GM18502 (cell line): ENCODE data around the gene MBD3.

Experiments
- ATAC-seq: cut with Tn5 transposase; IDR thresholded peaks from one replicate; pipeline ENCODE4 v1.9.1; 2021; ENCODE audit warnings: mild to moderate bottlenecking; ENCODE audit not compliant: unreplicated experiment, poor library complexity

Gene MBD3

GRCh38 chr19:1619703-1620102, 27.0 kb upstream of the MBD3 start:
- ATAC-seq = no peak

GRCh38 chr19:1619094-1619439, 26.4 kb upstream of the MBD3 start:
- ATAC-seq = no peak

GRCh38 chr19:1618157-1619093, 25.8 kb upstream of the MBD3 start:
- no peak for ATAC-seq

GRCh38 chr19:1616875-1617274, 24.2 kb upstream of the MBD3 start:
- no peak for ATAC-seq

- ATAC-seq = no peak
Observed at GRCh38 chr19:1616396-1616795, 23.7 kb upstream of the MBD3 start.

- no peak for ATAC-seq
Observed at GRCh38 chr19:1615156-1615765, 22.6 kb upstream of the MBD3 start.

DNA sequence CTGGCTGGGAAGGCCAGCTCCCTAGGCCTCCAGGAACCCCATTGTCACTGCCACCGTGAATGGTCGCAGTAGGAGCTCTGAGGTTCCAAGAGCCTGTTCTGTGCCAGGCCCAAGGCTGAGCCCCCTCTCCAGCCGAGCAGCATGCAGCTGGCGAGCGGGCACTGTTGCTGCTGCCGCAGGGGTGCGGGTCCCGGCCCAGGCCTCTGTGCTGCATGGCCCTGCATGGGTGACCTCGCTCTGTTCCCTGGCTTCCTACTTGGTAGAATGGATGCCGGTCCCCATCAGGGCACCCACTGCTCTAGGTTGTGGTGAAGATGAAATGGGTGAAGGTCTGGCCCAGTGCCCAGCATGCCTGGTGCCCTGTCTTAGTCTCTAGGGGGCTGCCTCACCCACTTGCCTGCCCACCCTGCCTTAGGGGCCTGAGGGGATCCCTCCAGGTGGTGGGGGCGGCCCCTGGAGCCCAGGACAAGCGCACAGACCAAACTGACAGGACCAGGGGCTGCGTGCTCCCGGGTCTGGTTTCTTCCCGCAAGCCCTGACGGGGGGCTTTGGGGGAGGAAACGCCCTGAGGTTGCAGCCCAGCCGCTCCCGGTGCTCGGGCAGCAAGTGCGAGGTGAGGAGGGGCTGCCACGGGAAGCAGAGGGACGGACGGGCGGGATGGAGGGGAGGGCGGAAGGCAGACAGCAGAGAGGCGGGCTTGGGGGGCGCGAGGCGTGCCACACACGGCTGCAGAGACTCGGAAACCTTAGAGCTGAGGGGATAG, 21.3 kb upstream of the MBD3 start:
- no peak for ATAC-seq

DNA sequence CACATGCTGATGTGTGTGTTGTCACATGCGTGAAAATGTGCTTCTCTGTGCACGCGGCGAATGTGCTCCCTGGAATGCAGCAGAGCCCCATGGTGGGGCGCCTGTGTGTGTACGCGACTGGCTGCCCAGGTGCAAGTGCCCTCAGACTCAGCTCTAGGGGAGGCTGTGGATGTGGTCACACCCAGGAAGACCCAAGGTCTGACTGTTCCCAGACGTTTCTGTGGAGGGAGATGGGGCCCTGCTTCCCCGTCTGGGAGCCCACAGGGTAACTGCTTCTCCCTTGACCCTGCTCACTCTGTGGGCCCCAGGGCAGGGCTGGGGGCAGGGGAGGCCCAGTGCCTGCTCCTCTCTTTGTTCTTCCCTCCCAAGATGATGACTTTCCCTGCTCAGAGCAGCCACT, 20.5 kb upstream of the MBD3 start:
- ATAC-seq = no peak

- ATAC-seq = no peak
Observed at GRCh38 chr19:1612114-1613086, 19.7 kb upstream of the MBD3 start.

GRCh38 chr19:1611353-1611752, 18.7 kb upstream of the MBD3 start:
- ATAC-seq = no peak

DNA sequence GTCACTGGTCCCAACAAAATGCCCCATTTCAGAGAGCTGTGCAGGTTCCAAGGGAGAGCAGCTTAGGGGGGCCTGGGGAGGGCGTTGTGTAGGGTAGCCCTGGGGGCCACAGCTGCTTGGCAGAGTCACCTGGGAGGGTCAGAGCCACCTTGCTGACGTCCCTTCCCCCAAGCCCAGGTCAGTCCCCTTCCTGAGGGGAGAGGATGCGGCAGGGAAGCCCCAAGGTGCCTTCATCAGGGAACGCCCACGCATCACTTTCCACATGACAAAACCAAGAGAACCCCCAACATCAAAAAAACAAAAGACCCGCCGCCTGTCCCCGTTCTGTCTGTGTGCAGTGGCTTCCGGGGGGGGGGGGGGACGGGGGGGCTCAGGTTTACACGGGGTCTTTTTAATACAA, 17.9 kb upstream of the MBD3 start:
- no peak for ATAC-seq

DNA sequence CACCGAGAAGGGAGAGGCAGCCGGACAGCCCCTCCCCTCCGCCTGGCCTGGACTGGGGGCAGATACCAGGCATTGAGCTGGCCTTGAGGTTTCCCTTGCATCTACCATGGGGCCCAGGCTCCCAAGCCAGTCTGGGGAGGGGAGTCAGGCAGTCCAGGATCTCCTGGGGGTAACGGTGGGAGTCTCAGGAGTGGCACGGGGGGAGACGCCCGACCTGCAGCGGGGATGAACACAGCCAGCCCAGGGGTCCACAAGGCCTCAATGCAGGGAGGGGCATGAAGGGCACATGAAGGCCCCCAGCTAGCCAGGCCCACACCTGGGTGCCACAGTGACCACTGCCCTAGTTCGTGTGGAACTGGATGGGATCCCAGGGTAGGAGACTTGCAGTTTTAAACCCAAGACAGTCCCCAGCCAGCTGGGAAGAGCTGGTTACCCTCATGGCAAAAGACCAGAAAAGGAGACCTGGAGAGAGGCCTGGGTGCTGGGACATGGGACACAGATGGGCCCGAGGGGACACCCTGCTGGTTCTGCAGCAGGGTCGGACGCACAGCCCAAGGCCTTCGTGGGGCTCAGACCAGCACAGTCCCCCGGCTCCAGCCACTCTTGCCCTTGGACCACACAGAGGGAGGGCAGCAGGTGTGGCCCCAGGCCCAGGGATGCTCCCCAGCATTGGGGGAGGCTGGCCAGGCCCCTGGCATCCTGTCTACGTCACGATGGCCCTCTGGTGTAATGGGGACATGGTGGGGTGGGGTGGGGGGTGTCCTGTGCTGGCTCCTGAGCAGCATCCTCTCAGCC, 17.2 kb upstream of the MBD3 start:
- no peak for ATAC-seq

GRCh38 chr19:1609103-1609396, 16.4 kb upstream of the MBD3 start:
- ATAC-seq = no peak

GRCh38 chr19:1608359-1609102, 15.9 kb upstream of the MBD3 start:
- no peak for ATAC-seq

DNA sequence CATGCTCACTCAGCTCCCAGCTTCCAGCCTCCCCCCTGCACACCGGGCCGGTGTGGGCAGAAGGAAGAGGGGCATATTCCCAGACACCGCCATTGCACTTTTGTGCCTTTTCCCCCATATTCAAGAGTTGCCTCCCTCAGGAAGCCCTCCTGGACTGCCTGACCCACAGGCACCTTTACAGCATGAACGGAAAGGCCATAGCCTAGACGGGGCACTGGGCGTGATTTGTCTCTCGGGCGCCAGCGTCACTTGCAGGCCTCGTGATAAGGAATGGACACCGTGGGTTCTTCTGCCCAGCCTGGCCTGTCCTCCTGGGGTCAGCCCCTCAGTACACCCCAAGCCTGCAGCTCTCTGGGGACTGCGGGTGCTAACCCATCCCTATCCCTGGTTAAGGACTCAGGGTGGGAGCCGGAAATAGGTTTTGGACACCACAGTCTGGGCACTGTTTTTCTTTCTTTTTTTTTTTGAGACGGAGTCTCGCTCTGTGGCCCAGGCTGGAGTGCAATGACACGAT, 13.5 kb upstream of the MBD3 start:
- ATAC-seq = no peak

DNA sequence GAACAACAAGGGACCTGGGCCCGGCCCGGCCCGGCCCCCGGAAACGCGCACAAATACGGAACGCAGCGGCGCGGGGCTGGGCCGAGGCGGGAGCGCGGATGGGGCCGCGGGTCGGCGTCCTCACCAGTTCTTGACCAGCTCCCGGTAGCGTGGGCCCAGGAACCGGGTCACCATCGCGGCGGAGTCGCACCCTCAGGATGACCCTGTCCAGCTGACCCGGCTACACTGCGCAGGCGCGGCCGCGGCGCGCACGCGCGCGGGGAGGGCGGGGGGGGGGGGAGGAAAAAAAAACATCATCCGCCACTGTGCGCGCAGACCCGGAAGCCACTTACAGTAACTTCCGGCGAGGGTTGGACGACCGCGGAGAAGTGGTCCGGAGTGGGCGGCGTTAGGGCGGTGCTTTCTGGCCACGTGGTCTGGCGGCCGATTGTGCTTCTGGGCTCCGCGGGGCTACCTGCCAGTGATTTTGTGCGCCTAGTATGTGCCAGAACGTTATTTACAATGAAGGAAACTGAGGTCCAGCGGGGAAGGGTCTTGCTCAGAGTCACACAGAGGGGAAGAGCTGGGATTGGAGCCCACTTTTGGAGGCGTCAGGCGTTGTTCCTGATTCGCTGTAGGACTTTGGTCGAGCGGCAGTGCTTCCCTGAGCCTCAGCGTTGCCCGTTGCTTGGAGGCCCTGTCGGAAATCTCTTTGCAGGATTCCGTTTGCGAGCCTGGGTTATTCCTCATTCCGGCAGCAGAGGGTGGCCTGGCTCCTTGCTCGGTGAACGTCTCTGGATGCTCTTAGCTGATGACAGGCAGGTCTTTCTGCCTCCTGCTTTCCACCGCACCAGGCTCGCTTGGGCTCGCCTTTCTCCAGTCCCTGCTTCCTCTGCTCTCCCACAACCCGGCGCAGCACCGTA, 12.8 kb upstream of the MBD3 start, which contains the start of gene UQCR11:
UQCR11 (minus strand) TSS at position 227 of the 902 bp plus-strand sequence; CDS start at position 174, 53 bp downstream.
- peak; percentile 87 for ATAC-seq

DNA sequence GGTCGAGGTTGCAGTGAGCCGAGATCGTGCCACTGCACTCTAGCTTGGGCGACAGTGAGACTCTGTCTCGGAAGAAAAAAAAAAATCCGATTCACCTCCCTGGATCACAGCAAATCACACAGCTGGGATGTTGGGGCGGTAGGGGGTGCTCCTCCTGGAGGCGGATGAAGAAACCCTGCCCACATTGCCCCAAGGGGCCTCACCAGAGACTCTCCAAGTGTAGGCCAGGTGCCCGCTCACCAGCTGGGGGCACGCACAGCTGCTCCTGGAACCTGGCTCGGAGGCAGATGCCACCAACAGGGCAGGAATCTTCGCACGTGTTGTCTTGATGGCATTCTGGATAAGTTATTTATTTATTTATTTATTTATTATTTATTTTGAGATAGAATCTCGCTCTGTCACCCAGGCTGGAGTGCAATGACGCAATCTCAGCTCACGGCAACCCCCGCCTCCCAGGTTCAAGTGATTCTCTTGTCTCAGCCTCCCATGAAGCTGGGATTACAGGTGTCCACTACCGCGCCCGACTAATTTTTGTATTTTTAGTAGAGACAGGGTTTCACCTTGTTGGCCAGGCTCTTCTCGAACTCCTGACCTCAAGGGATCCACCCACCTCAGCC, 9.5 kb upstream of the MBD3 start:
- no peak for ATAC-seq
